Natural killer cell (primary cell): ENCODE results near the gene ACAP1. TPM values are rescaled to one million over a fixed set of nuclear protein-coding genes. Genes with fewer than 3 reads are reported as not detected.
"Not testable (repeated sequence)": the region's sequence is repeated elsewhere in the genome, so short reads cannot be mapped to it uniquely, and the experiment has no call there.

Experiments used
- ATAC-seq, 3 donors: fragments of 150-1000 bp in 2 of 3; fragments of 200-7000 bp in 1 of 3; cut with Tn5 transposase; 1 replicate in 1 of 3; 2 replicates in 2 of 3; pipeline ENCODE4 v1.10.0; 2021; ENCODE audit warnings: mild to moderate bottlenecking in 2 of 3, moderate library complexity in 2 of 3
- DNase-seq, 2 donors: peaks; one replicate each; pipeline versions ENCODE4 v3.0.0 to v3.0.0-alpha.2; 2013 to 2021; ENCODE audit warnings: mixed read lengths in 1 of 2
- H3K27ac ChIP-seq: one replicate; pipeline ENCODE4 v1.5.1; 2013; ENCODE audit warnings: mild to moderate bottlenecking, low read length
- H3K27me3 ChIP-seq: one replicate; pipeline ENCODE4 v1.6.1; 2013; ENCODE audit warnings: low read length; ENCODE audit not compliant: control insufficient read depth, insufficient read depth
- H3K36me3 ChIP-seq: one replicate; pipeline ENCODE4 v1.6.1; 2013; ENCODE audit warnings: low read length; ENCODE audit not compliant: control insufficient read depth, insufficient read depth
- H3K4me1 ChIP-seq: one replicate; pipeline ENCODE4 v1.6.1; 2013; ENCODE audit warnings: low read length; ENCODE audit not compliant: control insufficient read depth, insufficient read depth
- H3K4me3 ChIP-seq: one replicate; pipeline ENCODE4 v1.5.1; 2013; ENCODE audit warnings: low read length
- H3K9me3 ChIP-seq: one replicate; pipeline ENCODE4 v1.6.1; 2013; ENCODE audit warnings: low read length; ENCODE audit not compliant: control insufficient read depth, insufficient read depth
- H3K27ac Mint-ChIP-seq, 2 donors: one replicate each; pipeline ENCODE4 v1.8.0; 2022; ENCODE audit warnings: mild to moderate bottlenecking in 2 of 2, mixed read lengths in 2 of 2, moderate library complexity in 1 of 2
- H3K27me3 Mint-ChIP-seq, 2 donors: one replicate each; pipeline ENCODE4 v1.8.0; 2022; ENCODE audit warnings: low read depth in 2 of 2, mixed read lengths in 2 of 2
- H3K36me3 Mint-ChIP-seq: one replicate; pipeline ENCODE4 v1.8.0; 2022; ENCODE audit warnings: mixed read lengths
- H3K4me1 Mint-ChIP-seq, 2 donors: one replicate each; pipeline ENCODE4 v1.8.0; 2022; ENCODE audit warnings: mixed read lengths in 2 of 2
- H3K4me3 Mint-ChIP-seq: one replicate; pipeline ENCODE4 v1.8.0; 2022; ENCODE audit warnings: mild to moderate bottlenecking, moderate library complexity, mixed read lengths
- H3K9me3 Mint-ChIP-seq, 2 donors: one replicate each; pipeline ENCODE4 v1.8.0; 2022; ENCODE audit warnings: mixed read lengths in 2 of 2
- CTCF ChIP-seq: fragments of 200-600 bp; IDR thresholded peaks from one replicate; pipeline ENCODE4 v1.8.0; 2022; ENCODE audit warnings: antibody characterized with exemption
- WGBS: methylation state at CpG from one replicate; pipeline ENCODE4 v1.1.7; 2013; ENCODE audit warnings: missing lambda C conversion rate; ENCODE audit not compliant: insufficient coverage; 5-methylcytosine and 5-hydroxymethylcytosine counted together
- intact Hi-C: fragments of 100-400 bp; cut with micrococcal nuclease; formaldehyde crosslinking; loops from one replicate; pipeline ENCODE4 v1.14.2; 2022
- total RNA-seq, 4 donors: library from RNA; stranded (reverse); fragments of 120-200 nt in 1 of 4; gene quantifications; one replicate each; pipeline versions ENCODE4 v1.2.3 to v1.2.4, GENCODE V29; 2013 to 2022

Gene ACAP1
- total RNA-seq, 3 donors from 2014 or later (not counting 1 experiment from before 2014, with no cell fraction given) = 526 to 590 (median 540) TPM

GRCh38 chr17:7334938-7335538, 1.3 kb upstream of the ACAP1 start:
- no peak for DNase-seq
- H3K4me1 Mint-ChIP-seq = peaks cover 31 to 48% of the 10 kb centered on the region in 2 donors
- Histone ChIP-seq H3K9me3 (no peaks in the 10 kb centered on the region), H3K4me3 (no peak overlapping the region), H3K36me3 (peaks cover 17% of the 10 kb centered on the region), H3K4me1 (peaks cover 69% of the 10 kb centered on the region), H3K27ac (peak overlapping the region; percentile 75), H3K27me3 (no peaks in the 10 kb centered on the region)
- no peaks in the 10 kb centered on the region for H3K36me3 Mint-ChIP-seq
- TF ChIP-seq CTCF = no peak
- no peaks in the 10 kb centered on the region for H3K9me3 Mint-ChIP-seq
- no peaks in the 10 kb centered on the region for H3K27me3 Mint-ChIP-seq
- WGBS = 92% methylated on average over 3 of the region's 3 CpGs
- intact Hi-C loops = no loop called here
- no peak for ATAC-seq
- peak overlapping the region; percentile 71 for H3K4me3 Mint-ChIP-seq
- peak overlapping the region; percentile 85 to 91 for H3K27ac Mint-ChIP-seq

GRCh38 chr17:7335765-7336164, 564 bp upstream of the ACAP1 start:
- H3K27me3 Mint-ChIP-seq, ATAC-seq, H3K9me3 ChIP-seq, H3K9me3 Mint-ChIP-seq, H3K27me3 ChIP-seq, DNase-seq, H3K36me3 Mint-ChIP-seq, intact Hi-C loops: not testable (repeated sequence)
- peaks cover 22% of the 10 kb centered on the region for H3K36me3 ChIP-seq
- H3K4me3 ChIP-seq = peak overlapping the region; percentile 87
- H3K4me1 Mint-ChIP-seq = peaks cover 28 to 40% of the 10 kb centered on the region in 2 donors
- H3K4me1 ChIP-seq = peaks cover 62% of the 10 kb centered on the region
- peak overlapping the region; percentile 85 to 91 for H3K27ac Mint-ChIP-seq
- WGBS = 79% methylated on average over 13 of the region's 13 CpGs
- peak overlapping the region; percentile 75 for H3K27ac ChIP-seq
- peak overlapping the region; percentile 92 for H3K4me3 Mint-ChIP-seq

GRCh38 chr17:7337600-7337999, 1.3 kb downstream of the ACAP1 start:
- peaks cover 40% of the 10 kb centered on the region for H3K36me3 ChIP-seq
- H3K4me3 ChIP-seq = peak overlapping the region; percentile 87
- peaks cover 63% of the 10 kb centered on the region for H3K4me1 ChIP-seq
- H3K27me3 Mint-ChIP-seq, intact Hi-C loops, H3K9me3 Mint-ChIP-seq, H3K27me3 ChIP-seq, H3K9me3 ChIP-seq, H3K36me3 Mint-ChIP-seq, DNase-seq, ATAC-seq: not testable (repeated sequence)
- H3K4me3 Mint-ChIP-seq = peak overlapping the region; percentile 92
- H3K27ac ChIP-seq = peak overlapping the region; percentile 75
- H3K4me1 Mint-ChIP-seq = peaks cover 28 to 45% of the 10 kb centered on the region in 2 donors
- peak overlapping the region; percentile 85 to 91 for H3K27ac Mint-ChIP-seq
- 25% methylated on average over 7 of the region's 7 CpGs for WGBS

GRCh38 chr17:7340179-7340578, 3.9 kb downstream of the ACAP1 start:
- no peak for DNase-seq
- H3K36me3 Mint-ChIP-seq = no peaks in the 10 kb centered on the region
- no peaks in the 10 kb centered on the region for H3K27me3 ChIP-seq
- no peaks in the 10 kb centered on the region for H3K9me3 Mint-ChIP-seq
- no peak overlapping the region for H3K27ac ChIP-seq
- intact Hi-C loops = no loop called here
- H3K9me3 ChIP-seq = no peaks in the 10 kb centered on the region
- no peak overlapping the region for H3K4me3 Mint-ChIP-seq
- no peak for ATAC-seq
- peaks cover 27 to 45% of the 10 kb centered on the region in 2 donors for H3K4me1 Mint-ChIP-seq
- peaks cover 63% of the 10 kb centered on the region for H3K36me3 ChIP-seq
- H3K27me3 Mint-ChIP-seq = no peaks in the 10 kb centered on the region
- TF ChIP-seq CTCF = no peak
- H3K4me1 ChIP-seq = peaks cover 56% of the 10 kb centered on the region
- no peak overlapping the region for H3K4me3 ChIP-seq
- peak overlapping the region; percentile 29 to 47 for H3K27ac Mint-ChIP-seq
- 100% methylated on average over 2 of the region's 2 CpGs for WGBS
